OCI-M1 (cell line): Measurements from ENCODE around the gene IARS2.
"Not testable (repeated sequence)": the region's sequence is repeated elsewhere in the genome, so short reads cannot be mapped to it uniquely, and the experiment has no call there.

ENCODE experiments used
- DNase-seq: peaks from one replicate; lab custom pipeline; 2025; lab: John Stamatoyannopoulos, UW

Gene IARS2

DNA sequence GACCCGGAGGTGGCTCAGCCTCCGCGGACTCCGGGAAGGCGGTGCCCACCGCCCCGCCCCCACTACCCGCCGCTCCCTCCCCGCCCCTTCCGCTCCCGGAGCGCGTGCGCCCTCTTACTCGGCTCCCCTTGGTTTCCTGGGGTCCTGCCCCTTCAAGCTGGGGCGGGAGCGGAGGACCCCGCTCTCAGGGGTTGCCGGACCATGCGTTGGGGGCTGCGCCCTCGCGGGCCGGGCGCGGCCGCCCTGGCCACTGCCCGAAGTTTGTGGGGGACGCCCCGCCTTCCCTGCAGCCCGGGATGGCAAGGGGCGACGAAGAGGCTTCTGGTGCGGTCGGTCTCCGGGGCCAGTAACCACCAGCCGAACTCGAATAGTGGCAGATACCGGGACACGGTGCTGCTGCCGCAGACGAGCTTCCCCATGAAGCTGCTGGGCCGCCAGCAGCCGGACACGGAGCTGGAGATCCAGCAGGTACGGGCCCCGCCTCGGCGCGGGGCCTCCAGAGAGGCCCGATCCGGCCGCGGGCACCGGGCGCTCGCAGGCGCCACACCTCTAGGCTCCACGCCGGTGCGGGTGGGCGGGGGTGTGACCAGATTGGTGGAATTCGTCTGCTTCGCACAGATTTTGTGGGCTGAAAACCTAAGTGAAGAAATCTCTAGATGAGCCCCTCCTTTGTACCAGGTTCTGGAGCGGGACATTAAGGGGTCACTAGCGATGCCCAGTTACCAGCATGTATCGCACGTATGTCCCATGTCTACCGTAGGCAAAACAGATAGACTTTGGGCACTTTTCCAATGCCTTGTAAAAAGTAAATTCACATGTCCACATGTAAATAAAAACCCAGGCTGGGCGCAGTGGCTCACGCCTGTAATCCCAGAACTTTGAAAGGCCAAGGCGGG, at the start of gene IARS2:
TSS of gene IARS2 (plus strand) at position 117 of the 896 bp plus-strand sequence. CDS start at position 202, 85 bp downstream.
- DNase-seq: peak; percentile 96

DNA sequence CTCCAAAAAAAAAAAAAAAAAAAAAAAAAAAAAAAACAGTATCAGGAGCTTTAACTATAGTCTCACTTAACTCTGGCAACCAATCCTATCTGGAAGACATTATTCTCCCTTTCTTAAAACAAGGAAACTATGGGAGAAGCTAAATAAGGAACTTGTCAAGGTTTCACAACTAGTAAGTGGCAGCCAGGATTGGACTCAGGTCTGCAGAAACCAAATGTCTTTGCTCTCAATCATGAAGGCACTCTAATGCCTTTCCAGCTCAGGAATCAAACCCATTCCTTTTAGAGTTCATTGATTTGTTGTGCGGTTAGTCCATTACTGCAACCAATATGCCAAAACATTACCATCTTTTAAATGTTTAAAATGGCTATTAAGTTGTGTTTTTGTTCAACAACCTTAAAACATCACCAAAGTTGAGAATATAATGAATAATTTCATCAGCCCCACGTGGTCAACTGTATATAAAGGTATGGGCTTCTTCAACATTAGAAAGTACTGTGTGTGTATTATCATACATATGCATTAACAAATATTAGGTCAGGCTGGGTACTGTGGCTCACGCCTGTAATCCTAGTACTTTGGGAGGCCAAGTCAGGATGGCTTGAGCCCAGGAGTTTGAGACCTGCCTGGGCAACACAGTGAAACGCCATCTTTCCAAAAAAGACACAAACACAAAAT, 49.1 kb upstream of the IARS2 start:
- peak; percentile 51 for DNase-seq

DNA sequence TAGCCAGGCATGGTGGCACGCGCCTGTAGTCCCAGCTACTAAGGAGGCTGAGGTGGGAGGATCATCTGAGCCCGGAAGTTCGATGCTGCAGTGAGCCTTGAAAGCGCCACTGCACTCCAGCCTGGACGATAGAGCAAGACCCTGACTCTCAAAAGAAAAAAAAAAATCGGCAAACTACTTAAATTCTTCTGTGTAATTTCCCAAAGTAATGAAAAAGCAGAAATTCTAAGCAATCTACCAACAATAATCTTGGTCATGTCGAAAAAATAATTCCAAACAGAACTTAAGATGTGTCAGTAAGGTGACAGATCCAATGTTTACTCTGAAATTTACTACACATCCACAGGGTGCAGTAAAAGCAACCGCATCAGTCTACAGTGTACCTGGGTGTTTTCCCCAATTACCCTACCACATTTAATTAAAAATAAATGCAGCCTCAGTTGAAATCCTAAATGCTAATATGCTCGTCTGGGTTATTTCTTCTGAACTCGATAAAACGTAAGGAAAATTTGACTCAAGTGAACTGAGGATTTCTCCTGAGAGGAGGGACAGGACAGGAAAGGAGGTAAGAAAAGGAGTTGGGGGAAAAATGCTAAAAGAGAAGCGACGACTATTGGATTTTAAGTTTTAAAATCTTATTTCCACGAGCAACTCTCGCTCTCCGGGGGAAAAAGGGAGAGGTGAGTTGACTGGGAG, 48.4 kb upstream of the IARS2 start:
- DNase-seq: peak; percentile 76

DNA sequence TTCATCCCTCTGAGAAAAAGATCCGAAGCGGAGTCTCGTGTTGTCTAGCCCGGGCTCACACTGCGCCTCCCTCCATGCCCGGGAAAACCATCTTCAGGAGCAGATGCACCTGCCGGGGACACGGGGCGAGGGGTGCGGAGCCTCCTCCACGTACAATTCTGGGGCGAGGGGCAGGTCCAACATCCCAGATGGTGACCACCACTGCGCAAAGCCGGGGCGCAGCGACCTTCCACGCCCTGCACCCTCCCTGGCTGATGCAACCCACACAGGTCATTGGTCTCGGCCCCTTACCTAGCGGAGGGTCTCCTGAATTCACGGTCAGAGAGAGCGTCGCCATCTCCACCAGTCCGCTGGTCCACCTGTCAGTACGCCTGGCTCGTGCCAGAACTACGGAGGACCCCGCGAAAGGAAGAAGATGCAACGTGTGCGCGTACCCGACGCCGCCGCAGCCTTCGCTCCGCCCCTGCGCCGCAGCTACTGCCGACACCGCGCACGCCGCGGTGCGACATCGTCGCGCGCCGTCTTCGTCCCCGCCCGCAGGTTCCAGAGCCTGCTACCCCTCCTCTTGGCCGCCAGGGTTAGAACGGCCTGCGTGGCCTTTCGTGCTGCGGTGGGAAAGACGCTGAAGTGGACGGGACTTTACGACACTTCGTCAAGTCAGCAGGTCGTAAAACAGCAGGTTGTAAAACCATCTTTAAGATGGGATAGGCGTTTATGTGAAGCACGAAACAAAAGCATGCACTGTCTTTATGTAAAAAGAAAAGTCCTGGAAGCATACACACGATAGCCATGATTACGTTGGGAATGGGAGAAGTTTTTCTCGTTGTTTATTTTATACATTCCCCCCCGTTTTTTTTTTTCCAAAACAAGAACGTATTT, 47.6 kb upstream of the IARS2 start, which contains the start of gene EPRS1:
TSS of gene EPRS1 (minus strand) at position 454 of the 879 bp plus-strand sequence. CDS start at position 337, 117 bp downstream.
- DNase-seq: peak; percentile 99

DNA sequence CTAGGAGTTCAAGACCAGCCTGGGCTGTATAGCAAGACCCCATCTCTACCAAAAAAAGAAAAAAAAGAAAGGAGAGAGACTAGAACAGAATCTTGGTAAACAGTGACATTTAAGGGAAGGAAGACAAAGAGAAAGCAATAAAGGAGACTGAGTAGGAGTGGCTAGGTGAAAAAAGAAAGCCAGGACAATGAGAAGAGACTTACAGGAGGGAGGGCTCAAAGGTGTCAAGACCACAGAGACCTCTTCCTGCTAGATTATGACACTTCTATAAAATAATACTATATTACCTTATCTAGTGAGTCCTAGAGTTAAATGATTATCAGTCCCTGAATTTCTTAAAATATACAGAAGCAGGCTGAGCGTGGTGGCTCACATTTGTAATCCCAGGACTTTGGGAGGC, 37.6 kb upstream of the IARS2 start:
- DNase-seq: no peak

DNA sequence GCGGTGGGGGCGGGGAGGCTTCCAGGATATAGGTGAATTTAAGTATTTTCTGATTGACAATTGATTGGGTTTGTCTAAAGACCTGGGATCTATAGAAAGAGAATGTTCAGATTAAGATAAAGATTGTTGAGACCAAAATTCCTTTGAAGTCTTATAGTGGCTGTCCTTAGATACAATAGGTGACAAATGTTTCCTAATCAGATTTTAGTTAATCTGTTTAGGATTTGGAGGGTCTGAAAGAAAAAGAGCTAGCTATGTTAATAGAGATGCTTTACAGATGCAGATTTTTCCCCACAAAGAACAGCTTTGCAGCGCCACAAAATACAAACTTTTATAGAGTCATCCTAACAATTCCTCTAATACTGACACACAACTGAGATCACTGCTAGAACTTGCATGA, 33.1 kb upstream of the IARS2 start:
- DNase-seq: no peak

DNA sequence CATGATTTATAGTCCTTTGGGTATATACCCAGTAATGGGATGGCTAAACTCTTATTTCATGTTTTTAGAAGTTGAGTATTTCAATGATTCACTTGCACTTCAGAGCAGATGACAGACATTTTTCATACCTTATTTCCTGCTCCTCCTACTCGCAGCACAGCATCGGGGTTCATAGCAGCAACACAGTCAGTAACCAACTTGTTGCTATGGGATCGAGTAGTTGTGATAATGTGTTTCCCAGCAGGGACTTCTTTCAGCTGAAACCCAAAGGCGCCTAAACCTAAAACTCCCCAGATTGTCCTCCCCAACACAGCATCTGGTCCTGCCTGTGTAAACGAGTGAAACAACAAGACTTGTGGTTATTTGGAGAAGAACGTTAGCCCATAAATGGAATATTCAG, 31.3 kb upstream of the IARS2 start:
- no peak for DNase-seq

DNA sequence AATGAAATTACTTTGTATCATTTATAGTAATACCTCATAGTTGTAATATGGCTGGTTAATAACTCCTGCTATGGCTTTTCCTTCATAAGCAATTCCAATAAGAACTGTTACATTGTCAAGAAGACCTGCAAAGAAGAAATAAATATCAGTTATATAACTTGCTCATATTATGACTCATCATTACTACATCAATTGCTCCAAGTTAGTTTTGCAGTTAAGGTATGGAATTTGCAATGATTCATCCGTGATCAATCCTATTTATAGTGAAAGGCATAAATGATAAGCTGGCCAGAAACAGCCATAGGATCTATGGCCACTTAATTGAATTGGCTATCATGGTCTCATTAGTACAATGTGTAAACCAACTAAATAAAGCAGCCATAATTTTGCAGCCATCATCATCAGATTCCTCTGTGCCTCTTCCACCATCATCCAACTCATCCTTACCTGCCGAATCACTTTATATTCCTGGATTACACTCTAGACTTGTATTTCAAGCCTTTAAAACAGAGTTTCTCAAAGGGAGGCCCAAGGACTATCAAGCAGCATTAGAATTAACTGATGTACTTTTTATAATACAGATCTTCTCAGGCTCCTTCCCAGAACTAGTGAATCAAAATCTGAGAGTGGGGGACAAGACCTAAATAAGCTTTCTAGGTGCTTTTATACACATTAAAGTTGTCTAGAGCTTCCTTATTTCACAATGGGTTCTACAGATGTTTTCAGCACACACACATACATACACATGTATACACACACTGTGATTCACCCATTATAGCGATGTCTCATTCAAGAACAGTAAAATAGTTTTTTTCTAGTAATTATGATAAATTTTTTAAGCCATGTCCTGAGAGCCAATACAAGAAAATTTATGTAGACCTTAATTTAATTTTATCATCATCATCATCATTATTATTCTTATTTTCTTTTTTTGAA, 26.4 kb upstream of the IARS2 start:
- no peak for DNase-seq

DNA sequence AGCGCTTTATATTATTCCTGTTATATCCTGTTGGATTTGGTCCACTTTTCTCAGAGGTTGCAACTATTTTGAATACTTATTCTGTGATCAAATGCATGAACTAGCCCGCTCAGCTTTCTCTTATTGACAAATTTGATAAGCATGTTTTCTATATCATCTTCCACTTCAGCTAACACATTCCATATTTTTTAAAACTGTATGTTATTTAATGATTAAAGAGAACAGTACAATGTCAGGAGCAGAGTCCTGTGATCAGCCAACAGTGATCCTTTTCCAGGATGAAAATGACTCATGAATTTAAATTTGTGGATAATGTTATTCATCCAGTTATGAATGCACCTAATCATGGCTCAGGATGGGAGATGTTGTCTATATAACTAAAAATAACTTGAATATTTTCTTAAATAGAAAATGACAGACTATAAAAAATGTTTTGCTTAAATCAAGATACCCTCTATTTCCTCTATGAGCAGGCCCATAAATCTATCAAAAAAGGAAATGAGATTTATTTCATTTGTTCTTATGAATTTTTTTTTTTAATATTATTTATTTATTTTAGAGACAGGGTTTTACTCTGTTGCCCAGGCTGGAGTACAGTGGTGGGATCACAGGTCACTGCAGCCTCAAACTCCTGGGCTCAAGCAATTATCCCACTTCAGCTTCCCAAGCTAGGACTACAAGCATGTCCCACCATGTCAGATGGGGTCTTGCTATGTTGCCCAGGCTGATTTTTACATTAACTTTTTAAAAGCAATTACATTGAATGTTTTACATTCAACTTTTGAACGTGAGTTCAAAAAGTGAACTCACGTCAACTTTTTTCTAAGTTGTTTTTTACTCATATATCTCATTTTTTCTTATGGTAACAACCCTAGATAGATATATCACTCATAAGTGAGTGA, 16.8 kb upstream of the IARS2 start:
- no peak for DNase-seq

DNA sequence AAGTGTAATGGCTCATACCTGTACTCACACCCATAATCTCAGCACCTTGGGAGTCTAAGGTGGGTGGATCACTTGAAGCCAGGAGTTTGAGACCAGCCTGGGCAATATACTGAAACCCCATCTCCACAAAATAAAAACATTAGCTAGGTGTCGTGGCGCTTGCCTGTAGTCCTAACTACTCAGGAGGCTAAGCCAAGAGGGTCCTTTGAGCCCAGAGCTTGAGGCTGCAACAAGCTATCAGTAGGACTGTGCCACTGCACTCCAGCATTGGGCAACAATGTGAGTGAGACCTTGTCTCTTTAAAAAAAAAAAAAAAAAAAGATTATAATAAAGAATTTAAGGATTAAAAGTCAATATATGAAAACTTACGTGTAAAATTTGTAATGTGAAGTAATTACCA, 16.0 kb upstream of the IARS2 start:
- DNase-seq: no peak

DNA sequence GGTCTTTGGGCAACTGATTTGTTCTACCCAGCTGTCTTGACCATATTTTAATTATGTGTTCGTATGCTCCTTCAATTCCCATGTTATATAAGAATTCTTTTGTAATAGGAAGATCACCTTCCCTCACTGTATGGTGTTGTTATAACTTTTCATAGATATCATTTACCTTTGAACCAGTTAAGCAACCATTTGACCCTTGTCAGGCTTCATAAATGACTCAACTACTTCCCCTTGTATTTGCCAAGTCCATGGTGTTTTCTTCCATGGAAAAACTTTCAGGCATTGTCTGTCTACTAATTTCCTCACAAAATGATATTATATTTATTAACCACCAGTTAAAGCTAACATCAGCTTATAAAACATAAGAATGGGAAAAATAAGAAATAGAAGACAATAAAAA, 9.5 kb upstream of the IARS2 start:
- no peak for DNase-seq

DNA sequence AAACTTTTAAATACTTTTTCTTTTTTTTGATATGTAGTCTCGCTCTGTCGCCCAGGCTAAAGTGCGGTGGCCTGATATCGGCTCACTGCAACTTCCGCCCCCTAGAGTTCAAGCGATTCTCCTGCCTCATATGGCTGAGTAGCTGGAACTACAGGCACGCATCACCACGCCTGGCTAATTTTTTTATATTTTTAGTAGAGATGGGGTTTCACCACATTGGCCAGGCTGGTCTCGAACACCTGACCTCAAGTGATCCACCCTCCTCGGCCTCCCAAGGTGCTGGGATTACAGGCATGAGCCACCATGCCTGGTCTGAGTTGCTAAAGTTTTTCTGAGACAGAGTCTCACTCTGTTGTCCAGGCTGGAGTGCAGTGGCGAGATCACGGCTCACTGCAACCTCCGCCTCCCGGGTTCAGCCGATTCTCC, 7.7 kb upstream of the IARS2 start:
- not testable (repeated sequence) for DNase-seq

DNA sequence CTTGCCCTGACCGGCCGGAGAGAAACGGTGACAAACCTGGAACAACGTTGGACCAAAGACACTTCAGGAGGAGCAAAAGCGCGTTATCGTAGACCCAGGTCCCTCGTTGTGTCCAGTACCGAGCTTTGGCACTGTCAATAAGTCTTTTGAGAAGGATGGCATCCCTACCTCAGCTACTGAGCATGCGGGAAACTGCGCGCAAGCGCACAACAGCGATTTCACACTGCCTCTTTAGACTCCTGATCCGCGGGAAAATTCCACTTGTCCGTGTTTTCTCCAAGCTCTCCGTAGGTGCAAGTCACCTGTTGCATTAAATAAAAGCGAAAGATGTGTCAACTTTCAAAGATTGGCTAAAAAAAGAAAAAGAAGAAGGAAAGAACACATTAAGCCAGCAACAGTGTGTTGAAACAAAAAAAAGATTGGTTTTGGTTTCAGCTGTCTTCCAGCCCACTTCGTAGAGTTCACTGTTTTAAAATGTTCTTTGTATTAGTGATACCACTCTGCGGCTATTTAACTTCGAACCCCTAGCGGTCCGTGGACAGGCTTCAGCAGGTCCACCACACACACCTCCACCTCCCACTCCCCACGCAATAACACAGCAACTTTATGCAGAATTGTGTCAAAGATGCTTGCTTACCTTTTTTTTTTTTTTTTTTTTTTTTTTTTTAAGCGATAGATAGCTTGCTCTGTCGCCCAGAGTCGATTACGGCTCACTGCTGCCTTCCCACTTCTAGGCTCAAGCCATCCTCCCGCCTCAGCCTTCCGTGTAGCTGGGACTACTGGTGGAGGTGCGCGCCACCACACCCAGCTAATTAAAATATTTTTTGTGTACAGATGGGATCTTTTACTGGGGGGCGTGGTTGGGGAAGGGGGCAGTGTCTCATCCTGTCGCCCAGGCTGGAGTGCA, 4.0 kb upstream of the IARS2 start, which contains the start of gene BPNT1:
TSS of gene BPNT1 (minus strand) at position 139 of the 907 bp plus-strand sequence. CDS start 9,942 bp downstream, outside the sequence.
- DNase-seq: peak; percentile 99

DNA sequence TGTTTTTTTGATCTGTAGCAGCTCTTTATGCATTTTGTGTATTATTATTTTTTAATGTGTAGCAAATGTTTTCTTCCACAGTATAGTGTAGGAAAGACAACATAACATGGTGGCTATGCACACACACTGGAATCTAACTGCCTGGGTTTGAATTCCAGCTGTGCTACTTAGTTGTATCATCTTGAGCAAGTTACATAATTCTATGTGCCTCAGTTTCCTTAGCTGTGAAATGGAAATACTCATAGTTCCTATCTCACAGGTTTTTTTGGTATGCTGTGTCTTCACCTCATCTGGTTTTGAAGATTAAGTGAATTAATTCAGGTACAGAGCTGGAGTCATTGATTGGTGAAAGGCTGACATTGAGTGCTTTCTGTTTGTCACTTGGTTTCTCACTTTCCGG, 1.2 kb upstream of the IARS2 start:
- no peak for DNase-seq

DNA sequence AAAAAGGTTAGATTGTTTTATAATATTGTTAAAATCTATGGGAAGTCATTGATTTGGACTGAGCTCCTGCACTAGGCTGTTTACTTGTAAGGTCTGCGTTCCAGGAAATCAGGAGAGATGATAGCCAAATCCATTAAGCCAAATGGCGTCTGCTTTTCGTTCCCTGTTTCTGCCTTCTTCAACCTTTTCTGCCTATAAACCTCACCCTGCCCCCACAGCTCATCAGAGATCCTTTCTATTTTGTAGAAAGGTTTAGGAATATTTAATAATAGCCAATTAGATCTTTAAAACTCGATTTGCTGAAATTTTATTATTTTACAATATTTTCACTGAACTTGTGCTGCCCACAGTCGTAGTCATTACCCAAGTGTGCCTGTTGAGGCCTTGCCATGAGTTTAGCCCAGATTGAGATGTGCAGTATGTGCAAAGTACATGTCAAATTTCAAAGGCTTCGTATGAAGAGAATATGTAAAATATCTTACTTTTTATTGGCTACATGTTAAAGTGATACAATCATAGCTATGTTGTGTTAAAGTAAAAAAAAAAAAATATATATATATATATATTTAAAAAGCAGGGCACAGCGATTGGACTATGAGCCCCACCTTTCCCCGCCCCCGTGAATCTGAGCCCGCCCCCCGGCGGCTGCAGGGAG, 444 bp upstream of the IARS2 start:
- no peak for DNase-seq

DNA sequence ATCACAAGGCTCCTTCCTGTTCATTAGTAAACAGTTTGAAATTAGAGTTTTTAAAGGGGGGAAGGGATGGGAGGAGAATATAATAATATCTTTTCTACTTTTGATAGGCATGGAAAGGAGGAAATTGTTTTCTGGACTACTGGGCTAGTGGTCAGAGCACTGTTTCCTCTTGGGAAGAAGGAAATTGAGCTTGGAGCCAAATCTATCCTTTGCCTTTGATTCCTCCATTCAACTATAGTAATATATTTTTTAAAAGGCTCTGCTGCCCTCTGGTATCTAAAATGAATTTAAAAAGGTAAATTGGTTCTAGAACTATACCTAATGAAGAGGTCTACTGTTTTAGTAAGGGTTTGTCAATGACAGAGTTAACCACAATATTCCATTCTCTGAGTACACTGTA, 5.9 kb downstream of the IARS2 start:
- no peak for DNase-seq

DNA sequence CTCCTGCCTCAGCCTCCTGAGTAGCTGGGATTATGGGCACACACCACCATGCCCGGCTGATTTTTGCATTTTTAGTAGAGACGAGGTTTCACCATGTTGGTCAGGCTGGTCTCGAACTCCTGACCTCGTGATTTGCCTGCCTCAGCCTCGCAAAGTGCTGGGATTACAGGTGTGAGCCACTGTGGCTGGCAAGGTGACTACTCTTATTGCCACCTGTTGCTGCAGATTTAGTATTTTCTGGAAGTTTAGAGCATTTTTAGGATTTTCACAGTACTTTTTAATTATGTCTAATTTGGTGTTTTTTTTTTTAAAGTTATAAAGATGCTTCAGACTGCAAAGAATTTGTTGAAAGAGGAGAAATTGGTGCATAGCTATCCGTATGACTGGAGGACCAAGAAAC, 16.5 kb downstream of the IARS2 start:
- DNase-seq: not testable (repeated sequence)

DNA sequence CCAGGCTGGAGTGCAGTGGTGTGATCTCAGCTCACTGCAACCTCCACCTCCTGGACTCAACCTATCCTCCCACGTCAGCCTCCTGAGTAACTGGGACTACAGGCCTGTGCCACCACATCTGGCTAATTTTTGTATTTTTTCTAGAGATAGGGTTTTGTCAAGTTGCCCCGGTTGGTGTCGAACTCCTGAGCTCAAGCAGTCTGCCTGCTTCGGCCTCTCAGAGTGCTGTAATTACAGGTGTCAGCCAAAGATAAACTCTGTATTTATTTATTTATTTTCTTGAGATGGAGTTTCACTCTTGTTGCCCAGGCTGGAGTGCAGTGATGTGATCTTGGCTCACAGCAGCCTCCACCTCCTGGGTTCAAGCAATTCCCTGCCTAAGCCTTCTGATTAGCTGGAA, 18.7 kb downstream of the IARS2 start:
- not testable (repeated sequence) for DNase-seq
